ENCODE results near the gene ASB3.
A peak's percentile ranks its signal among the peaks of the same experiment; 100 is the strongest.
"Not testable (repeated sequence)": the region's sequence is repeated elsewhere in the genome, so short reads cannot be mapped to it uniquely, and the experiment has no call there.

Gene ASB3

DNA sequence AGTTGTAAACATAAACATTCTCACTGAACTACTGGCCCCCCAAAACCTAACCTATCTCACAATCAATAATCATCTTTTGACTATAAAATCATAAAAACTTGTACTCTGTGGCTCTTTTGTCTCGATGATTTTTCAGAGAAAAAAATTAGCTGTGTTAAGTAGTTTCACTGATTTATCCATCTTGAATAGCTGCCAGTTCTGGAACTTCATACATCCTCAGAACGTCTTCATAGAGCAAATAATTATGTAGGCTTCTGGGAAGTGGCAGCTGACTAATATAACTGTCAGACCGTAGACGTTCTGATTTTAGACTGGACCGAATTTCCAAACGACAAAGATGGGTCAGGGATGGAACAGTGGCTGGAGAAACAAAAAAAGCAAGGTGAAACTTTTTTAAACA lies 116.4 kb downstream of the ASB3 start:
- H3K27me3 ChIP-seq (ENCODE audit: control insufficient read depth, insufficient read depth, low read length), result no peaks in the 10 kb centered on the region
- no peaks in the 10 kb centered on the region for H3K9me3 ChIP-seq (ENCODE audit: control insufficient read depth, insufficient read depth, low read length)
- H3K36me3 ChIP-seq (ENCODE audit: control insufficient read depth, insufficient read depth, low read length), result no peaks in the 10 kb centered on the region
- H3K9ac ChIP-seq (ENCODE audit: low read depth, low read length), result no peak overlapping the region
- no peaks in the 10 kb centered on the region for H3K4me1 ChIP-seq (ENCODE audit: control insufficient read depth, insufficient read depth, low read length)
- H3K4me3 ChIP-seq (ENCODE audit: low read depth, low read length), result no peak overlapping the region

DNA sequence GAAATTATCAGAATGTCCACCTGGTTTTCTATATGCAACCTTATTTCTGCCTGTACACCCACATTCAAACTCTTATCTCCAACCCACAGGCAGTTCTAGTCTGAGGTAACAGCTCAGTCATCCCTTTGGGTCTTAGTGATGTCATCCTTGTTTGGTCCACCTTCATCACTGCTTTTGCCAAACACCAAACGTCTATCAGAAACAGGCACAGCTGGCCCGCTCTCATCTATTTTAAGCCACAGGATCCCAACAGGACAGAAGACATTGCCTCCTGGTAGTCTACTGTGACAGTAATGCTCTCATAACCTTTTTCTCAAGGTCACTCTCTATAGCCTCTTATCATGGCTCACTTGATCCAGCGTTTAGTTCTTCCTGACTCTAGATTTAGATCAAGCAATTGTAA lies 118.1 kb downstream of the ASB3 start:
- no peaks in the 10 kb centered on the region for H3K9me3 ChIP-seq (ENCODE audit: control insufficient read depth, insufficient read depth, low read length)
- H3K36me3 ChIP-seq (ENCODE audit: control insufficient read depth, insufficient read depth, low read length), result no peaks in the 10 kb centered on the region
- no peak overlapping the region for H3K9ac ChIP-seq (ENCODE audit: low read depth, low read length)

DNA sequence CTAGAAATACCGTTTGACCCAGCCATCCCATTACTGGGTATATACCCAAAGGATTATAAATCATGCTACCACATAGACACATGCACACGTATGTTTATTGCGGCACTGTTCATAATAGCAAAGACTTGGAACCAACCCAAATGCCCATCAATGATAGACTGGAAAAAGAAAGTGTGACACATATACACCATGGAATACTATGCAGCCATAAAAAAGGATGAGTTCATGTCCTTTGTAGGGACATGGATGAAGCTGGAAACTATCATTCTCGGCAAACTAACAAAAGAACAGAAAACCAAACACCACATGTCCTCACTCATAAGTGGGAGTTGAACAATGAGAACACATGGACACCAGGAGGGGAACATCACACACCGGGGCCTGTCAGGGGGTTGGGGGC lies 119.6 kb downstream of the ASB3 start:
- not testable (repeated sequence) for H3K36me3 ChIP-seq (ENCODE audit: control insufficient read depth, insufficient read depth, low read length); H3K27me3 ChIP-seq (ENCODE audit: control insufficient read depth, insufficient read depth, low read length); H3K9me3 ChIP-seq (ENCODE audit: control insufficient read depth, insufficient read depth, low read length); H3K4me3 ChIP-seq (ENCODE audit: low read depth, low read length); H3K9ac ChIP-seq (ENCODE audit: low read depth, low read length); H3K4me1 ChIP-seq (ENCODE audit: control insufficient read depth, insufficient read depth, low read length)

More for the DNA sequence above, 118.1 kb downstream of the ASB3 start:
- no peaks in the 10 kb centered on the region for H3K4me1 ChIP-seq (ENCODE audit: control insufficient read depth, insufficient read depth, low read length)
- no peak overlapping the region for H3K4me3 ChIP-seq (ENCODE audit: low read depth, low read length)
- H3K27me3 ChIP-seq (ENCODE audit: control insufficient read depth, insufficient read depth, low read length), result no peaks in the 10 kb centered on the region

DNA sequence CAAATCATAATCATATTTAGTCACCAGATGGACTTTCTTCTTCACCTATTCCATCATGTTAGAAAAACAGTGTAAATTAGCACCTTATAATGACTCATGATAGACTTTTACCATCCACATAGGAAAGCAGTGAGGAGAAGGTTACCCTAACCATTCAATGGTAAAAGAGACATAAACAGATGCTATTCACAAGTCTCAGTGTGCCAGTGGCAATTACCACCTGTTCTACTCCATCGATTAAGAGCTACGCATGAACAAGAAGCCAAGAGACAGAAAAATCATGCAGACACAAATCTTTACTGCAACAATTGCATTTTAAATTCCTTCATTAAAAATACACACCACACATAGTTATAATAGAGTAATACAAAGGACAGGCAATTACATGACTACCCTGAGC lies 125.9 kb downstream of the ASB3 start:
- Histone ChIP-seq H3K4me1 (ENCODE audit: control insufficient read depth, insufficient read depth, low read length) (no peaks in the 10 kb centered on the region), H3K9me3 (ENCODE audit: control insufficient read depth, insufficient read depth, low read length) (no peaks in the 10 kb centered on the region), H3K36me3 (ENCODE audit: control insufficient read depth, insufficient read depth, low read length) (no peaks in the 10 kb centered on the region), H3K9ac (ENCODE audit: low read depth, low read length) (no peak overlapping the region), H3K4me3 (ENCODE audit: low read depth, low read length) (no peak overlapping the region), H3K27me3 (ENCODE audit: control insufficient read depth, insufficient read depth, low read length) (no peaks in the 10 kb centered on the region)

DNA sequence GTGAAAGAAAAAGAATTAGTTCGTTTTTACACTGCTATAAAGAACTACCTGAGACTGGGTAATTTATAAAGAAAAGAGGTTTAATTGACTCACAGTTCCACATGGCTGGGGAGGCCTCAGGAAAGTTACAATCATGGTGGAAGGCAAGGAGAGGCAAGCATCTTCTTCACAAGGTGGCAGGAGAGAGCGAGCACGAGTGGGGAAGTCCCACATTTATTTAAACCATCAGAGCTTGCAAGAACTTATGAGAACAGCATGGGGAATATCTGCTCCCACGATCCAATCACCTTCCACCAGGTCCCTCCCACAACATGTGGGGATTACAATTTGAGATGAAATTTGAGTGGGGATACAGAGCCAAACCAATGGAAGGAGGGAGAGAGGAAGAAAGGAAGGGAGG lies 128.3 kb downstream of the ASB3 start:
- H3K36me3 ChIP-seq (ENCODE audit: control insufficient read depth, insufficient read depth, low read length); H3K4me3 ChIP-seq (ENCODE audit: low read depth, low read length); H3K27me3 ChIP-seq (ENCODE audit: control insufficient read depth, insufficient read depth, low read length); H3K9me3 ChIP-seq (ENCODE audit: control insufficient read depth, insufficient read depth, low read length); H3K9ac ChIP-seq (ENCODE audit: low read depth, low read length); H3K4me1 ChIP-seq (ENCODE audit: control insufficient read depth, insufficient read depth, low read length): not testable (repeated sequence)

DNA sequence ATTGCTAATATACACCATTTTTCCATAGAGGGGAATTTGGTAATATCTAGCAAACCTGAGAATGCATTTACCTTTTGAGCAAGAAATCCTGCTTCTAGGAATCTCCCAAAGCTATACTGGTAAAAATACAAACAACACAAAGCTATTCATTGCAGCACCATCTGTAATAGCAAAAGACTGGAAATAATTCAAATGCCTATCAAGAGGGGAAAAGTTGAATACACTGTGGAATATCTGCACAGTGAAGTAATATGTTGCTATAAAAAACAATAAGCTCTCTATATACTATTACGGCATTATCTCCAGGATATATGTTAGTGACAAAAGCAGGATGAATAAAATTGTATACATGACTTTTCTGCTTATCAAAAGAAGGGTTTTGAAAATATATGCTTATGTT lies 131.5 kb downstream of the ASB3 start:
- Histone ChIP-seq H3K27me3 (ENCODE audit: control insufficient read depth, insufficient read depth, low read length) (no peaks in the 10 kb centered on the region), H3K36me3 (ENCODE audit: control insufficient read depth, insufficient read depth, low read length) (no peaks in the 10 kb centered on the region), H3K4me3 (ENCODE audit: low read depth, low read length) (no peak overlapping the region), H3K9me3 (ENCODE audit: control insufficient read depth, insufficient read depth, low read length) (no peaks in the 10 kb centered on the region), H3K4me1 (ENCODE audit: control insufficient read depth, insufficient read depth, low read length) (no peaks in the 10 kb centered on the region), H3K9ac (ENCODE audit: low read depth, low read length) (no peak overlapping the region)

DNA sequence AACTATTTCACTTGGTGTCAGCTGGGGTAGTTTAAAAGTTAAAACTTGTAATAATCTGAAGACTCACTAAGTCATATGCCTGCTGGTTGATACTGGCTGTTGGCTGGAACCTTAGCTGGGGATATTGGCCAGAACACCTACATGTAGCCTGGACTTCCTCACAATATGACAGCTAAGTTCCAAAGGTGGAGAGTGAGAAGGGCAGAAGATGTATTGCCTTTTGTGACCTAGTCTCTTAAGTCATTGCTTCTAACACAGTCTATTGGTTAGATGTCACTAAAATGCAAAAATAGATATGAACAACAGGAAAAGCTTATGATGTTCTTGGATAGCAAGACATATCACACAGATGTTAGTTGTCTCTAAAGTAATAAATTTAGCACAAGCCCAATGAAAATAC lies 132.4 kb downstream of the ASB3 start:
- no peaks in the 10 kb centered on the region for H3K27me3 ChIP-seq (ENCODE audit: control insufficient read depth, insufficient read depth, low read length)
- no peaks in the 10 kb centered on the region for H3K36me3 ChIP-seq (ENCODE audit: control insufficient read depth, insufficient read depth, low read length)
- H3K4me3 ChIP-seq (ENCODE audit: low read depth, low read length), result no peak overlapping the region
- no peaks in the 10 kb centered on the region for H3K9me3 ChIP-seq (ENCODE audit: control insufficient read depth, insufficient read depth, low read length)
- H3K4me1 ChIP-seq (ENCODE audit: control insufficient read depth, insufficient read depth, low read length), result no peaks in the 10 kb centered on the region
- H3K9ac ChIP-seq (ENCODE audit: low read depth, low read length), result no peak overlapping the region

DNA sequence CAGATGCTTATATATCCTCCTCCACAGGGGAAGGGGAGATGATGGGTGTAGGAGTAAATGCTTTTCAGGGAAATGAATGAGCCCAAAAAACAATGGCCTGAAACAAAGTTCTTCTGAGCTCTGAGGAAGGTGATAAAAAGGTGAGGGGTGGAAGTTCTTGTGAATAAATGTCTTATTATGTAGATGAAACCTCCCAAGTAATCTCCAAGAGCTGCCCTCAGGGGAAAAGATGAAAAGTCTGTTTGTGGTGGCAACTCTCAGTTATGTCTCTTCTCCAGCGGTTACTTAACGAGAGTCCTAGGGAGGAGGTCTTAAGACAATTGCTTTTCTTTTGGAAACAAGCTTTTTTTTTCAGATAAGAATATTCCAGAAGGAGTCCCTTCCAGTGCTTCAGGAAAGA lies 134.6 kb downstream of the ASB3 start:
- H3K4me1 ChIP-seq (ENCODE audit: control insufficient read depth, insufficient read depth, low read length), result no peaks in the 10 kb centered on the region
- H3K36me3 ChIP-seq (ENCODE audit: control insufficient read depth, insufficient read depth, low read length), result no peaks in the 10 kb centered on the region
- H3K9me3 ChIP-seq (ENCODE audit: control insufficient read depth, insufficient read depth, low read length), result no peaks in the 10 kb centered on the region
- no peaks in the 10 kb centered on the region for H3K27me3 ChIP-seq (ENCODE audit: control insufficient read depth, insufficient read depth, low read length)
- no peak overlapping the region for H3K4me3 ChIP-seq (ENCODE audit: low read depth, low read length)
- H3K9ac ChIP-seq (ENCODE audit: low read depth, low read length), result no peak overlapping the region

DNA sequence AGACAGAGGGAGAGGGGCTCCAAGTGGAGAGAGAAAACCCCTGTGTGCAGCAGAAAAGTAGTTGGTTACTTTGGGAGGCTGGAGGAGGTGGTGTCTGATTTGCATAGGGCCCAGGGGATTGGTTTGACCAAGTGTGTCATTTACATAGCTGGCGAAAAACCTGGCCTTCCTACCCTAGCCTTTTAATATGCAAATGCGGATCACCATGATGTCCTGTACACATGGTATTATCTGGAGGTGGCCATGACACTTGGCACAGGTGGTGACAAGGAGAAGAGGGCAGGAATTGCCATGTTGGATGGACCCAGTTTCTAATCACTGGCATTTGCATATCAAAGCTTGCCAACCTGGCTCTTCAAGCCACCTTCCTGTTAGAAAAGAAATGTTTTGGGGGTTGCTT lies 140.0 kb downstream of the ASB3 start:
- Histone ChIP-seq H3K4me1 (ENCODE audit: control insufficient read depth, insufficient read depth, low read length) (peaks cover 10% of the 10 kb centered on the region), H3K27me3 (ENCODE audit: control insufficient read depth, insufficient read depth, low read length) (no peaks in the 10 kb centered on the region)

DNA sequence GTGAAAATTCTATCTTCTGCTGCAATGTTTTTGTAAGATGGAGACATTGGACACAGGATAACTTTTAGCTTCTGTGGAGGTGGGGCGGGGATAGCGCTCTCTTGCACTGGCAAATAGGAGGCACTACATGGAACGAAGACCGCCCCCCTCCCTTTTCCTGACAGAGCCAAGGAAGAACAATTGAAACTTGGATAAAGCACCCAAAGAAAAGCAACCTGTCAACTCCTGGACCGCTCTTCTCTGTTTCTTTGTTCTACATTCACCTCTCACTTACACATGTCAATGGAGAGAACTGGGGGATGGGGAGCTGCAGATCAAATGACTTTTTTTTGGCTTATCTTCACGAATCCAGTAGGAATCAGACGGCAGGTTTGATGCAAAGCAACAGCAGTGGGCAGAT lies 145.5 kb downstream of the ASB3 start:
- H3K4me1 ChIP-seq (ENCODE audit: control insufficient read depth, insufficient read depth, low read length), result peaks cover 12% of the 10 kb centered on the region
- H3K36me3 ChIP-seq (ENCODE audit: control insufficient read depth, insufficient read depth, low read length), result no peaks in the 10 kb centered on the region
- H3K4me3 ChIP-seq (ENCODE audit: low read depth, low read length), result peak overlapping the region; percentile 10
- H3K9ac ChIP-seq (ENCODE audit: low read depth, low read length), result no peak overlapping the region
- H3K27me3 ChIP-seq (ENCODE audit: control insufficient read depth, insufficient read depth, low read length), result no peaks in the 10 kb centered on the region
- no peaks in the 10 kb centered on the region for H3K9me3 ChIP-seq (ENCODE audit: control insufficient read depth, insufficient read depth, low read length)

More for the DNA sequence above, 140.0 kb downstream of the ASB3 start:
- H3K36me3 ChIP-seq (ENCODE audit: control insufficient read depth, insufficient read depth, low read length), result no peaks in the 10 kb centered on the region
- no peak overlapping the region for H3K4me3 ChIP-seq (ENCODE audit: low read depth, low read length)
- H3K9ac ChIP-seq (ENCODE audit: low read depth, low read length), result no peak overlapping the region
- H3K9me3 ChIP-seq (ENCODE audit: control insufficient read depth, insufficient read depth, low read length), result no peaks in the 10 kb centered on the region

DNA sequence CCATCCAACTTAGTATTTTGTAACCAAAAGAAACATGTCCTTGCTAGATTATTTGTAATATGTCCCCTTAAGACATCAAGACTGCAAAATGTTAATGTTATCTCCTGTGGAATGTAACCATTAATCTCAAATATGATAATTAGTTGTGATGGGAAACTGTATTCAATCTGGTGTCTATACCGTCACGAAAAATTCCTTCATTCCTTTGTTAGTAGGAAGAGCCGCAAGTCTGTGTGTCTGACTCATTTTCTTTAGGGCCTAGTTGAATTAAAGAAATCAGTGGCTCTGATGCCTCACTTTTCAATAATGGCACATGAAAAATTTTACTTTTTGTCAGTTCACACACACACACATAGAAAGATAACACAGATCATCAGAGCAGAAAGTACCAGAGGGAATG lies 146.3 kb downstream of the ASB3 start:
- Histone ChIP-seq H3K9me3 (ENCODE audit: control insufficient read depth, insufficient read depth, low read length) (no peaks in the 10 kb centered on the region), H3K4me1 (ENCODE audit: control insufficient read depth, insufficient read depth, low read length) (peaks cover 9% of the 10 kb centered on the region), H3K27me3 (ENCODE audit: control insufficient read depth, insufficient read depth, low read length) (no peaks in the 10 kb centered on the region), H3K9ac (ENCODE audit: low read depth, low read length) (no peak overlapping the region), H3K4me3 (ENCODE audit: low read depth, low read length) (no peak overlapping the region), H3K36me3 (ENCODE audit: control insufficient read depth, insufficient read depth, low read length) (no peaks in the 10 kb centered on the region)

DNA sequence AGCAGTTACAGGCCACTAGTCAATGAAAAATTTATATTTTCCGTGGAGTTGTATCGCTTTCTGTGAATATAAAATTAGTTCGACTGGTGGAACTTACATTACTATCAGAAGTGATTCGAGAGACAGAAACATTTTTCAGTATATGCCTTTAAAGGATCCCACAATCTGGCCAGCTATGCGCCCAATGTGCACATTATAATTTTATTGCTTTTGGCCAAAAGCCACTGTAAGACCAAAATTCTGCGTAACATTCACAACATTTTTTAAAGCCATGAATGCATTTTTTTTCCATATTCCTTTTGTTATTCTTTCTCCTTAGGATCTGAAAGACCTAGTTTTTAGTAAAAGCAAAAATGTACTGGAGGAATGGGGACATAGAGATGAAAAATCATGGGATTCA lies 150.2 kb downstream of the ASB3 start:
- no peak overlapping the region for H3K9ac ChIP-seq (ENCODE audit: low read depth, low read length)
- H3K4me1 ChIP-seq (ENCODE audit: control insufficient read depth, insufficient read depth, low read length), result peaks cover 4% of the 10 kb centered on the region
- no peaks in the 10 kb centered on the region for H3K27me3 ChIP-seq (ENCODE audit: control insufficient read depth, insufficient read depth, low read length)
- no peaks in the 10 kb centered on the region for H3K36me3 ChIP-seq (ENCODE audit: control insufficient read depth, insufficient read depth, low read length)
- H3K9me3 ChIP-seq (ENCODE audit: control insufficient read depth, insufficient read depth, low read length), result no peaks in the 10 kb centered on the region
- no peak overlapping the region for H3K4me3 ChIP-seq (ENCODE audit: low read depth, low read length)

DNA sequence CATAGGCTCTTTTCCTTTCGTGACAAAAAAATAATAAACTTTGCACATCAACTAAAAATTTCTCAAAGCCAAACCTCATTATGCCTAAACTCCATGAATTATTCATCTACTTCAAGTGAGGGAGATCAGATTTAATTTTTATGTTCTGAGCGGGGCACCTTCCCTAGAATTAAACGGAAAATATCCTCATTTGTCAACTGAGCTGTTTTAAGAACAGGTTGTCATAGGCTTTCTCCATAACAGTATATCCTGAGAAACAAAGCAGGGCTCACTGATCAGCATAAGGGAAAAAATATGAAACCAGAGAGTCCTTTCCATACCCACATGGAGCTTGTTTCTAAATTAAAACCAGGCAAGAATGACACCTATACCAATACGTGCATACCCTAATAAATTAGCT lies 150.6 kb downstream of the ASB3 start:
- no peak overlapping the region for H3K9ac ChIP-seq (ENCODE audit: low read depth, low read length)
- peaks cover 2% of the 10 kb centered on the region for H3K4me1 ChIP-seq (ENCODE audit: control insufficient read depth, insufficient read depth, low read length)
- no peaks in the 10 kb centered on the region for H3K27me3 ChIP-seq (ENCODE audit: control insufficient read depth, insufficient read depth, low read length)
- H3K9me3 ChIP-seq (ENCODE audit: control insufficient read depth, insufficient read depth, low read length), result no peaks in the 10 kb centered on the region
- H3K4me3 ChIP-seq (ENCODE audit: low read depth, low read length), result no peak overlapping the region
- no peaks in the 10 kb centered on the region for H3K36me3 ChIP-seq (ENCODE audit: control insufficient read depth, insufficient read depth, low read length)

Data from iPS-15b (cell line).